DOHH2 (cell line): ENCODE data around the gene TGOLN2.

ENCODE experiments used
- H3F3A ChIP-seq: fragments of 200-600 bp; sonication (generic), shearing (Covaris generic); 2 replicates; pipeline ENCODE4 v1.6.0; 2016; ENCODE audit warnings: antibody characterized with exemption, mild to moderate bottlenecking; ENCODE audit not compliant: control insufficient read depth, insufficient read depth
- H3K27ac ChIP-seq: fragments of 200-600 bp; sonication (generic); 2 replicates; pipeline ENCODE4 v1.5.1; 2014; ENCODE audit warnings: low read depth, mild to moderate bottlenecking, low read length, moderate library complexity
- H3K27me3 ChIP-seq: fragments of 200-600 bp; sonication (generic); 2 replicates; pipeline ENCODE4 v1.6.1; 2014; ENCODE audit warnings: mild to moderate bottlenecking, low read length, mixed read lengths; ENCODE audit not compliant: control insufficient read depth
- H3K36me3 ChIP-seq: fragments of 200-600 bp; sonication (generic); 2 replicates; pipeline ENCODE4 v1.6.1; 2014; ENCODE audit warnings: mild to moderate bottlenecking, low read length, moderate library complexity, mixed read lengths; ENCODE audit not compliant: control insufficient read depth
- H3K4me1 ChIP-seq: fragments of 200-600 bp; sonication (generic); 2 replicates; pipeline ENCODE4 v1.6.1; 2014; ENCODE audit warnings: mild to moderate bottlenecking, low read length, mixed read lengths; ENCODE audit not compliant: control insufficient read depth
- H3K4me2 ChIP-seq: fragments of 200-600 bp; sonication (generic); 2 replicates; pipeline ENCODE4 v1.6.0; 2014; ENCODE audit warnings: mild to moderate bottlenecking, low read length, moderate library complexity
- H3K4me3 ChIP-seq: fragments of 200-600 bp; sonication (generic); 2 replicates; pipeline ENCODE4 v1.5.1; 2014; ENCODE audit warnings: mild to moderate bottlenecking, low read length, mixed read lengths
- H3K79me2 ChIP-seq: fragments of 200-600 bp; sonication (generic); 2 replicates; pipeline ENCODE4 v1.6.1; 2014; ENCODE audit warnings: mild to moderate bottlenecking, low read length, mixed read lengths; ENCODE audit not compliant: control insufficient read depth
- H3K9me2 ChIP-seq: fragments of 200-600 bp; sonication (generic); replicated peaks from 2 replicates; pipeline ENCODE4 v1.6.1; 2014; ENCODE audit warnings: mild to moderate bottlenecking, low read length, mixed read lengths; ENCODE audit not compliant: control insufficient read depth
- H3K9me3 ChIP-seq: fragments of 200-600 bp; sonication (generic); 2 replicates; pipeline ENCODE4 v1.6.1; 2014; ENCODE audit warnings: antibody characterized with exemption, low read length, mixed read lengths; ENCODE audit not compliant: control insufficient read depth, insufficient read depth
- H4K20me1 ChIP-seq: fragments of 200-600 bp; sonication (generic); 2 replicates; pipeline ENCODE4 v1.6.0; 2014; ENCODE audit warnings: low read depth, mild to moderate bottlenecking, antibody characterized with exemption, low read length, moderate library complexity; ENCODE audit not compliant: control insufficient read depth, insufficient read depth
- EZH2phosphoT487 ChIP-seq: fragments of 200-600 bp; sonication (generic); IDR thresholded peaks from 2 replicates; pipeline ENCODE4 v1.6.1; 2017; ENCODE audit warnings: borderline replicate concordance, mild to moderate bottlenecking, antibody characterized with exemption, low read length, moderate library complexity, mixed read lengths
- TF ChIP-seq, protein P1 (sequence below): fragments of 200-600 bp; sonication (generic); IDR thresholded peaks from one replicate; pipeline ENCODE4 v1.5.1; 2014; ENCODE audit warnings: antibody characterized with exemption, mild to moderate bottlenecking, low read depth, low read length; ENCODE audit not compliant: poor library complexity, severe bottlenecking

Gene TGOLN2

DNA sequence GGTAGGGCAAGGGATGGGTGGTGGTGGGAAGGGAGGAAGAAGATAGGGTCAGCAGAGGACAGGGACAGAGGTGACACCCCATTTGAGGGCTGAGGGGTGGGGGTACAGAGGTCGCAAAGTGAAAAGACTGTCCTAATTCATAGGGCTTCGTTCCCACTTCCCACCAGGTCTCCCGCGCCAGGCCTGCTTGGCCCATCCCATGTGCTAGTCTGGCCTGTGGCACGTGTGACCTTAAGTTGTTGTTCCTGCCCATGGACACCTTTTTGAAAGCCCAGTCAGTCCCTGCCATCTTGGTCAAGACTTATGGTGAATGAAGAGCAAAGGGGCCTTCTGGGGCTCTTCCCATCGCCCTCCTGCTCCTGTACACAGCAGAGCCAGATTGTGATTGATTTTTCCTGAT lies 46.2 kb downstream of the TGOLN2 start:
- Histone ChIP-seq H3K27ac (no peak overlapping the region), H3K4me1 (no peaks in the 10 kb centered on the region), H4K20me1 (no peaks in the 10 kb centered on the region), H3K4me2 (no peak overlapping the region), H3K27me3 (peaks cover 6% of the 10 kb centered on the region; the same call in 1 of the 2 replicates), H3K36me3 (no peaks in the 10 kb centered on the region), H3K4me3 (no peak overlapping the region), H3K9me2 (no peaks in the 10 kb centered on the region), H3F3A (no peaks in the 10 kb centered on the region), H3K79me2 (no peaks in the 10 kb centered on the region), H3K9me3 (no peaks in the 10 kb centered on the region)
- TF ChIP-seq EZH2phosphoT487: no peak
- TF ChIP-seq, protein P1, sequence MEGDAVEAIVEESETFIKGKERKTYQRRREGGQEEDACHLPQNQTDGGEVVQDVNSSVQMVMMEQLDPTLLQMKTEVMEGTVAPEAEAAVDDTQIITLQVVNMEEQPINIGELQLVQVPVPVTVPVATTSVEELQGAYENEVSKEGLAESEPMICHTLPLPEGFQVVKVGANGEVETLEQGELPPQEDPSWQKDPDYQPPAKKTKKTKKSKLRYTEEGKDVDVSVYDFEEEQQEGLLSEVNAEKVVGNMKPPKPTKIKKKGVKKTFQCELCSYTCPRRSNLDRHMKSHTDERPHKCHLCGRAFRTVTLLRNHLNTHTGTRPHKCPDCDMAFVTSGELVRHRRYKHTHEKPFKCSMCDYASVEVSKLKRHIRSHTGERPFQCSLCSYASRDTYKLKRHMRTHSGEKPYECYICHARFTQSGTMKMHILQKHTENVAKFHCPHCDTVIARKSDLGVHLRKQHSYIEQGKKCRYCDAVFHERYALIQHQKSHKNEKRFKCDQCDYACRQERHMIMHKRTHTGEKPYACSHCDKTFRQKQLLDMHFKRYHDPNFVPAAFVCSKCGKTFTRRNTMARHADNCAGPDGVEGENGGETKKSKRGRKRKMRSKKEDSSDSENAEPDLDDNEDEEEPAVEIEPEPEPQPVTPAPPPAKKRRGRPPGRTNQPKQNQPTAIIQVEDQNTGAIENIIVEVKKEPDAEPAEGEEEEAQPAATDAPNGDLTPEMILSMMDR: no peak

DNA sequence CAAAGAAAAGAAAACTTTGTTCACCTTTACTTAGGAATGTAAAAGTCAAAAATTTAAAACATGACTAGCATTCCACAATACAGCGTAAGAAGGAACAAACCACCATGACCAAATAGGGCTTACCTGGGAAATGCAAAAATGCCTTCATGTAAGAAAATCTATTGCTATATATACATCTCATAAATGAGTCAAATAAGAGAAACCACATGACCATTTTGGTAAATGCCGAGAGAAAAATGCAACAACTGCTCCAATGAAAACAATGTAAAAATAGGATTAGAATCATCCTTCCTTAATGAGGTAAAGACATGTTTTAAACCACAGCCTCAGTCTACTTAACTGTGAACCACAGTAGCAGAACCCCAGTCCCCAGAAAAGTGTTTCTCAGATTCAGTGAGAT lies 49.4 kb downstream of the TGOLN2 start:
- Histone ChIP-seq H3K9me2 (no peaks in the 10 kb centered on the region), H3K79me2 (no peaks in the 10 kb centered on the region), H3K4me2 (no peak overlapping the region), H4K20me1 (no peaks in the 10 kb centered on the region), H3K4me1 (no peaks in the 10 kb centered on the region), H3K27me3 (peaks cover 19% of the 10 kb centered on the region), H3F3A (no peaks in the 10 kb centered on the region), H3K27ac (no peak overlapping the region), H3K9me3 (no peaks in the 10 kb centered on the region), H3K36me3 (no peaks in the 10 kb centered on the region), H3K4me3 (no peak overlapping the region)
- TF ChIP-seq EZH2phosphoT487: no peak
- TF ChIP-seq, protein P1: no peak

DNA sequence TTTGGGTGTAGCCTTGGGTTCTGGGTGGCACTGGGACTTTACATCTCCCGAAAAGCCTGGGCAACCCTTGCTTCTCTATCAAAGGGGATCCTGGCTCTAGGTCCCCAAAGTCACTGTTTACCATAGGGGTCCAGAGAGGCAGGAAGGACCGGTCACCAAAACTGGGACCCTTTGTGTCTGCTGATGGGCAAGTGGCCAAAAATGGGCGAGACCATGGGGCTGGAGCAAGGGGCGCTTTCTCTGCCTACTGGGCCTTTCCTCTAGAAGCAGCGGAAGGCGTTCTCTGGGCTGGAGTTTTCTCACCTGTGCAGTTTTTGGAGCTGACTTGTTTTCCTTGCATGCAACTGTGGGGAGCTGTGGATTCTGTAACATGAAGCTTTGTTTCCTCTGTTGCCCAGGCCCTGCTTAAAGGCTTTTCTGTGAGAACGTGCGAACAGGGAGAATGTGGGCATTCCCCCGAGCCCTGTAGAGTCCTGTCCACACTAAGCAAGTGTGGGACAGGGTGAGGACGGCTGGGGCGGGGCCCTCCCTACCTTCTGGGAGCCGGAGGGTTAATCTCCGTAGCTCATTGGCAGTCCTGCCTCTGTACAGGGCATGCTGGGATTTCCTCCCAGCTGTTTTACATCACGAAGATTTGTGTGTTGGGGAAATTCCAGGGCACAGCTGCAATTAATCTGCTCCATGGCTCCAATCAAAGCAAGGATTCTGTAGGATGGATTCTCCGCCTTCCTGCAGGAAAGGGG lies 50.2 kb downstream of the TGOLN2 start:
- no peak overlapping the region for H3K4me3 ChIP-seq
- no peaks in the 10 kb centered on the region for H3K4me1 ChIP-seq
- no peaks in the 10 kb centered on the region for H3K9me2 ChIP-seq
- H3K27ac ChIP-seq: no peak overlapping the region
- no peaks in the 10 kb centered on the region for H3K79me2 ChIP-seq
- no peaks in the 10 kb centered on the region for H3K9me3 ChIP-seq
- H3K4me2 ChIP-seq: no peak overlapping the region
- H3F3A ChIP-seq: no peaks in the 10 kb centered on the region
- TF ChIP-seq, protein P1: no peak
- no peak for TF ChIP-seq EZH2phosphoT487
- H3K36me3 ChIP-seq: no peaks in the 10 kb centered on the region
- peaks cover 24% of the 10 kb centered on the region for H3K27me3 ChIP-seq
- no peaks in the 10 kb centered on the region for H4K20me1 ChIP-seq
